Gastroesophageal sphincter (tissue), 4 donors: ENCODE data around the gene NT5C2. TPM values are rescaled to one million over a fixed set of nuclear protein-coding genes. Genes with fewer than 3 reads are reported as not detected.
"Not testable (repeated sequence)": the region's sequence is repeated elsewhere in the genome, so short reads cannot be mapped to it uniquely, and the experiment has no call there.

Experiments used
- ATAC-seq: fragments of 150-250 bp; one replicate; pipeline ENCODE4 v1.9.1; 2016; ENCODE audit warnings: mild to moderate bottlenecking, moderate library complexity
- H3K27ac ChIP-seq, 4 donors: fragments of 200-600 bp; sonication (generic) in 3 of 4; 1 replicate in 3 of 4; 2 replicates in 1 of 4; pipeline ENCODE4 v1.5.1; 2016 to 2019
- H3K27me3 ChIP-seq: fragments of 200-600 bp; sonication (generic); one replicate; pipeline ENCODE4 v1.5.1; 2019
- H3K36me3 ChIP-seq, 2 donors: fragments of 200-600 bp; sonication (generic); one replicate each; pipeline ENCODE4 v1.5.1; 2019; ENCODE audit warnings: control low read depth in 1 of 2
- H3K4me1 ChIP-seq, 3 donors: fragments of 200-600 bp; sonication (generic); 1 replicate in 2 of 3; 2 replicates in 1 of 3; pipeline ENCODE4 v1.5.1; 2016 to 2019; ENCODE audit warnings: control low read depth in 2 of 3
- H3K4me3 ChIP-seq, 2 donors: fragments of 200-600 bp; sonication (generic); one replicate each; pipeline ENCODE4 v1.5.1; 2019; ENCODE audit warnings: mild to moderate bottlenecking in 1 of 2, moderate library complexity in 1 of 2
- H3K9me3 ChIP-seq, 3 donors: fragments of 200-600 bp; sonication (generic); one replicate each; pipeline ENCODE4 v1.5.1; 2017 to 2019; ENCODE audit warnings: control low read depth in 2 of 3
- EP300 ChIP-seq: sonication (generic); formaldehyde crosslinking; IDR thresholded peaks from one replicate; pipeline ENCODE4 v1.6.1; 2017; ENCODE audit warnings: antibody characterized with exemption, mild to moderate bottlenecking
- POLR2A ChIP-seq, 2 donors: fragments of 450-650 bp; IDR thresholded peaks; one replicate each; pipeline ENCODE4 v1.6.1; 2017; ENCODE audit warnings: antibody characterized with exemption in 2 of 2, mild to moderate bottlenecking in 2 of 2, moderate library complexity in 1 of 2
- POLR2AphosphoS5 ChIP-seq: sonication (generic); formaldehyde crosslinking; IDR thresholded peaks from one replicate; pipeline ENCODE4 v1.6.1; 2017; ENCODE audit warnings: antibody characterized with exemption
- WGBS, 2 donors: methylation state at CpG; one replicate each; pipeline ENCODE4 v1.1.5; 2018; ENCODE audit warnings: low coverage in 1 of 2; 5-methylcytosine and 5-hydroxymethylcytosine counted together
- total RNA-seq, 4 donors: library from RNA; depleted of rRNA; stranded (reverse); fragments of >200 nt; gene quantifications; one replicate each; pipeline ENCODE4 v1.1.0, GENCODE V29; 2016
- TF ChIP-seq, protein P1 (sequence below), 4 experiments: fragments of 200-600 bp in 2 of 4; fragments of 450-650 bp in 2 of 4; sonication (generic) in 1 of 4; IDR thresholded peaks; one replicate each; pipeline ENCODE4 v1.5.1; 2017 to 2019; ENCODE audit warnings: antibody characterized with exemption in 4 of 4, mild to moderate bottlenecking in 2 of 4, moderate library complexity in 2 of 4

Gene NT5C2
- total RNA-seq, 4 donors from 2014 or later, result 63.4 to 71.9 (median 71.1) TPM

DNA sequence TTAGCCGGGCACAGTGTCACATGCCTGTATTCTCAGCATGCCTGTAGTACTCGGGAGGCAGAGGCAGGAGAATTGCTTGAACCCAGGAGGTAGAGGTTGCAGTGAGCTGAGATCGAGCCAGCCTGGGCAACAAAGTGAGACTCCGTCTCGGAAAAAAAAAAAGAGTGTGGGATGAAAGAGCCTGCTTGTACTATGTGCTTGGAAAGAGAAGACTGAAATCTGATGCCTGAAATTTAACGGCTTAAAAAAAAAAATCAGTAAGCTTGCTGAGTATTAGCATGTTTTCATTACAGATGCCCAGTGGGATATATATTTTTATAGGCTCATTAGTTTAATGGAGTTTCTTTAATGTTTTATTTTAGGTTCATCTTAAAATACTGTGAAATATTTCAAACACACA, 4.2 kb downstream of the NT5C2 start:
- ATAC-seq, result no peak
- H3K27me3 ChIP-seq, result no peaks in the 10 kb centered on the region
- peaks cover 8 to 89% (median 23%) of the 10 kb centered on the region in 3 donors for H3K4me1 ChIP-seq
- TF ChIP-seq, protein P1, sequence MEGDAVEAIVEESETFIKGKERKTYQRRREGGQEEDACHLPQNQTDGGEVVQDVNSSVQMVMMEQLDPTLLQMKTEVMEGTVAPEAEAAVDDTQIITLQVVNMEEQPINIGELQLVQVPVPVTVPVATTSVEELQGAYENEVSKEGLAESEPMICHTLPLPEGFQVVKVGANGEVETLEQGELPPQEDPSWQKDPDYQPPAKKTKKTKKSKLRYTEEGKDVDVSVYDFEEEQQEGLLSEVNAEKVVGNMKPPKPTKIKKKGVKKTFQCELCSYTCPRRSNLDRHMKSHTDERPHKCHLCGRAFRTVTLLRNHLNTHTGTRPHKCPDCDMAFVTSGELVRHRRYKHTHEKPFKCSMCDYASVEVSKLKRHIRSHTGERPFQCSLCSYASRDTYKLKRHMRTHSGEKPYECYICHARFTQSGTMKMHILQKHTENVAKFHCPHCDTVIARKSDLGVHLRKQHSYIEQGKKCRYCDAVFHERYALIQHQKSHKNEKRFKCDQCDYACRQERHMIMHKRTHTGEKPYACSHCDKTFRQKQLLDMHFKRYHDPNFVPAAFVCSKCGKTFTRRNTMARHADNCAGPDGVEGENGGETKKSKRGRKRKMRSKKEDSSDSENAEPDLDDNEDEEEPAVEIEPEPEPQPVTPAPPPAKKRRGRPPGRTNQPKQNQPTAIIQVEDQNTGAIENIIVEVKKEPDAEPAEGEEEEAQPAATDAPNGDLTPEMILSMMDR (IDR thresholded peaks at IDR 0.05), result no peak
- TF ChIP-seq EP300, result no peak
- no peak for TF ChIP-seq POLR2A (IDR thresholded peaks at IDR 0.05)
- TF ChIP-seq POLR2AphosphoS5, result no peak
- no peaks in the 10 kb centered on the region for H3K9me3 ChIP-seq
- peak overlapping the region in 2 of 4 donors; percentile 27 to 40 for H3K27ac ChIP-seq
- peak overlapping the region in 1 of 2 donors; percentile 18 for H3K4me3 ChIP-seq
- no peaks in the 10 kb centered on the region for H3K36me3 ChIP-seq
- 20 to 23% methylated on average over 6 of the region's 6 CpGs for WGBS, 2 donors

DNA sequence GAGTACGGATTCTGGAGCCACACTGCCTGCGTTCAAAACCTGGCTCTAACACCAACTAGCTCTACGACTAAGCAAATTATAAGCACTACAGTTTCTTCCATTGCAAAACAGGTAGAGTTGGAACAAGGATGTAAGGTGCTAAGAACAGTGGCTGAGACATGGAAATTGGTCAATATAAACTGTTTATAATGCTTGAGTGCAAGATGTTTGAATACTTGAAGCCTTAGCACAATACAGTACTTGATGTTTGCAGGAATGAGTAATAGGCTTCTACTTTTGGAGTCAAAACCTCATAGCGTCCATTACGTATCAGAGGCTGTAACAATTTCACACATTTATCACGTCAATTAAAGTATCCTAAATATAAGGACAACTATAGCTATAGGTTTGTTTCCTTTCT, 6.9 kb downstream of the NT5C2 start:
- TF ChIP-seq POLR2AphosphoS5 (no peak), EP300 (no peak), POLR2A (IDR thresholded peaks at IDR 0.05) (no peak)
- TF ChIP-seq, protein P1 (IDR thresholded peaks at IDR 0.05), result no peak
- no peak for ATAC-seq
- H3K27ac ChIP-seq, result peak overlapping the region in 3 of 4 donors; percentile 0 to 44 (median 30)
- H3K4me1 ChIP-seq, result peaks cover 9 to 99% (median 18%) of the 10 kb centered on the region in 3 donors
- H3K4me3 ChIP-seq, result no peak overlapping the region
- WGBS, 2 donors, result 47 to 71% methylated on average over 6 of the region's 6 CpGs
- no peaks in the 10 kb centered on the region for H3K9me3 ChIP-seq
- no peaks in the 10 kb centered on the region for H3K27me3 ChIP-seq
- H3K36me3 ChIP-seq, result peaks cover 0 to 1% of the 10 kb centered on the region in 2 donors

DNA sequence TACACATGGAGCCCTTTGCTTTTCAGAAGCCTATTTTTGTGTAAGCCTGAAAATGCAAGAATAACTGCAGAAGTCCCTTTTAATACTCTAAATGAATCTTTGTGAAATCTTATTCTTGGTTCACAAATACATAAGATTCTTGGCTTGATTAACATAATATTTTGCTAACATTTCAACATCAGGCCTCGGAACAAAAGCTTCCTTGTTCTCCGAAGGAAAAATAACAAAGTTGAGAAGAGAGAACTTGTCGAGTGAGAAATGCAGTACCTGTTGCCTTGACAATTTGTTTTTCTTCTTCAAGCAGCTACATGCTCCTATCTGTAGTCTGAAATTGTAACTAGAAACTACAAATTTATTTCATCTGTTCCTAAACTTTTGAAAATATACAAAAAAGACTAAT, 8.5 kb downstream of the NT5C2 start:
- H3K36me3 ChIP-seq, result peaks cover 0 to 16% of the 10 kb centered on the region in 2 donors

DNA sequence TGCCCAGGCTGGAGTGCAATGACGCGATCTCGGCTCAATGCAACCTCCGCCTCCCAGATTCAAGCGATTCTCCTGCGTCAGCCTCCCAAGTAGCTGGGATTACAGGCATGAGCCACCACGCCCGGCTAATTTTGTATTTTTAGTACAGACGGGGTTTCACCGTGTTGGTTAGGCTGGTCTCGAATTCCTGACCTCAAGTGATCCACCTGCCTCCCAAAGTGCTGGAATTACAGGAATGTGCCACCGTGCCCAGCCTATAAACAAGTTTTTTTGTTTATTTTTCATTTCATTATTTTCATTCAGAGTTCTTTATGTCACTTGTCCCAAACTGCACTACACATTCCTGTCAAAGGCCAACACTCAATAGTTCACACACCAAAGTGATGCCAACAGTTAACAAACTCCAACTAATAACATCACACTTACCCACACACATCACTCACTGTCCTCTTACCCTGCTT, 9.1 kb downstream of the NT5C2 start:
- TF ChIP-seq, protein P1 (IDR thresholded peaks at IDR 0.05), result peak in 1 of 4 experiments; percentile 14
- peak overlapping the region in 1 of 2 donors; percentile 7 for H3K4me3 ChIP-seq
- not testable (repeated sequence) for H3K9me3 ChIP-seq, H3K27me3 ChIP-seq, ATAC-seq
- H3K27ac ChIP-seq, result peak overlapping the region in 3 of 4 donors; percentile 34 to 69 (median 64)
- H3K4me1 ChIP-seq, result peaks cover 9 to 83% (median 14%) of the 10 kb centered on the region in 3 donors
- 69 to 75% methylated on average over 9 to 10 of the region's 12 CpGs for WGBS, 2 donors
- peaks cover 0 to 21% of the 10 kb centered on the region in 2 donors for H3K36me3 ChIP-seq

More for the DNA sequence above, 8.5 kb downstream of the NT5C2 start:
- TF ChIP-seq POLR2A (IDR thresholded peaks at IDR 0.05) (no peak), EP300 (no peak), POLR2AphosphoS5 (no peak)
- TF ChIP-seq, protein P1 (IDR thresholded peaks at IDR 0.05), result no peak
- ATAC-seq, result no peak
- Histone ChIP-seq H3K9me3 (no peaks in the 10 kb centered on the region), H3K27ac (peak overlapping the region in 2 of 4 donors; percentile 64 to 69), H3K27me3 (no peaks in the 10 kb centered on the region), H3K4me1 (peaks cover 9 to 89% (median 14%) of the 10 kb centered on the region in 3 donors), H3K4me3 (peak overlapping the region; percentile 5 to 7)
- WGBS, 2 donors, result 9 to 14% methylated on average over 3 of the region's 3 CpGs

DNA sequence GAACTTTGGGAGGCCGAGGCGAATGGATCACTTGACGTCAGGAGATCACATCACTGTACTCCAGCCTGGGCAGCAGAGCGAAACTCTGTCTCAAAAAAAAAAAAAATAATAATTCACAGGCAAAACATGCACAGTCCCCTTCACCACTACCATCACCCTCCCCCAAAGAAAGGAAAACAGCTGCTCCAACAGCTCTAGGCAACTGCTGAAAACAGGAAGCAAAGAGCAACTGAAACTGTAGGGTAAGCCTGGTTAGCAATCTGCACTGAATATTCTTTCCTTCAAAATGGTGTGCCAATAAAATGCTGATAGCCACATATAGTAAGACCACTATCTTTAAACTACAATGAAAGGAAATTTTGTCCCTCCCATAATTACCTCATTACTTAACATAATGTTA, 11.8 kb downstream of the NT5C2 start:
- H3K9me3 ChIP-seq, result no peaks in the 10 kb centered on the region
- TF ChIP-seq EP300 (no peak), POLR2A (IDR thresholded peaks at IDR 0.05) (no peak), POLR2AphosphoS5 (no peak)
- TF ChIP-seq, protein P1 (IDR thresholded peaks at IDR 0.05), result no peak
- peaks cover 0 to 47% of the 10 kb centered on the region in 2 donors for H3K36me3 ChIP-seq
- peaks cover 9 to 63% (median 9%) of the 10 kb centered on the region in 3 donors for H3K4me1 ChIP-seq
- 92% methylated on average over 4 of the region's 4 CpGs; no CpG with 5 or more reads in 1 of the 2 donors for WGBS, 2 donors
- H3K4me3 ChIP-seq, result no peak overlapping the region
- H3K27ac ChIP-seq, result no peak overlapping the region
- no peak for ATAC-seq
- H3K27me3 ChIP-seq, result no peaks in the 10 kb centered on the region
